ENCODE measurements around the gene EHF. TPM values are rescaled to one million over a fixed set of nuclear protein-coding genes. Genes with fewer than 3 reads are reported as not detected.

Gene EHF
- total RNA-seq, 2 donors from 2014 or later, result 0.22 TPM; not detected in 1

- Mint-ChIP-seq H3K36me3 (ENCODE audit: low read depth) (no peaks in the 10 kb centered on the region), H3K27me3 (ENCODE audit: insufficient read depth) (no peaks in the 10 kb centered on the region), H3K4me3 (no peak overlapping the region), H3K4me1 (peaks cover 51% of the 10 kb centered on the region), H3K27ac (no peak overlapping the region), H3K9me3 (no peaks in the 10 kb centered on the region)
- H3K36me3 ChIP-seq (ENCODE audit: control insufficient read depth, insufficient read depth, low read length), result no peaks in the 10 kb centered on the region
- no peak overlapping the region for H3K9ac ChIP-seq (ENCODE audit: extremely low read depth, low read length, poor library complexity, severe bottlenecking)
- peaks cover 17% of the 10 kb centered on the region for H3K4me1 ChIP-seq (ENCODE audit: control insufficient read depth, insufficient read depth, low read length)
- no peaks in the 10 kb centered on the region for H3K27me3 ChIP-seq (ENCODE audit: control insufficient read depth, insufficient read depth, low read length, poor library complexity, severe bottlenecking)
- DNase-seq, result no peak
- TF ChIP-seq CTCF (conservative IDR thresholded peaks at IDR 0.05), result no peak
- H3K27ac ChIP-seq (ENCODE audit: low read depth, low read length), result no peak overlapping the region
- no peaks in the 10 kb centered on the region for H3K9me3 ChIP-seq (ENCODE audit: control insufficient read depth, low read length)
- no peak overlapping the region for H3K4me3 ChIP-seq (ENCODE audit: low read length)
These were observed 12.7 kb downstream of the EHF start for GRCh38 chr11:34633640-34633989.

- H3K4me3 ChIP-seq (ENCODE audit: low read length), result no peak overlapping the region
- no peak overlapping the region for H3K27ac ChIP-seq (ENCODE audit: low read depth, low read length)
- H3K4me3 Mint-ChIP-seq, result no peak overlapping the region
- peak; percentile 58 for DNase-seq
- no peaks in the 10 kb centered on the region for H3K36me3 ChIP-seq (ENCODE audit: control insufficient read depth, insufficient read depth, low read length)
- H3K27ac Mint-ChIP-seq, result no peak overlapping the region
- no peaks in the 10 kb centered on the region for H3K27me3 Mint-ChIP-seq (ENCODE audit: insufficient read depth)
- H3K4me1 ChIP-seq (ENCODE audit: control insufficient read depth, insufficient read depth, low read length), result peaks cover 17% of the 10 kb centered on the region
- peaks cover 49% of the 10 kb centered on the region for H3K4me1 Mint-ChIP-seq
- H3K27me3 ChIP-seq (ENCODE audit: control insufficient read depth, insufficient read depth, low read length, poor library complexity, severe bottlenecking), result no peaks in the 10 kb centered on the region
- peak; percentile 59 for TF ChIP-seq CTCF (conservative IDR thresholded peaks at IDR 0.05)
- H3K9me3 ChIP-seq (ENCODE audit: control insufficient read depth, low read length), result no peaks in the 10 kb centered on the region
- 91 to 93% methylated on average over 2 to 4 of the region's 5 CpGs for WGBS, 2 experiments (ENCODE audit: insufficient coverage in 1 of 2, insufficient read length in 1 of 2)
- no peaks in the 10 kb centered on the region for H3K36me3 Mint-ChIP-seq (ENCODE audit: low read depth)
- H3K9me3 Mint-ChIP-seq, result no peaks in the 10 kb centered on the region
- H3K9ac ChIP-seq (ENCODE audit: extremely low read depth, low read length, poor library complexity, severe bottlenecking), result no peak overlapping the region
These were observed 13.2 kb downstream of the EHF start for GRCh38 chr11:34633990-34634693.

GRCh38 chr11:34634694-34635062 lies 13.8 kb downstream of the EHF start:
- H3K4me1 ChIP-seq (ENCODE audit: control insufficient read depth, insufficient read depth, low read length), result peaks cover 20% of the 10 kb centered on the region
- DNase-seq, result no peak
- no peak overlapping the region for H3K4me3 ChIP-seq (ENCODE audit: low read length)
- no peaks in the 10 kb centered on the region for H3K27me3 Mint-ChIP-seq (ENCODE audit: insufficient read depth)
- no peak overlapping the region for H3K27ac Mint-ChIP-seq
- no peaks in the 10 kb centered on the region for H3K36me3 Mint-ChIP-seq (ENCODE audit: low read depth)
- no peak for TF ChIP-seq CTCF (conservative IDR thresholded peaks at IDR 0.05)
- peaks cover 48% of the 10 kb centered on the region for H3K4me1 Mint-ChIP-seq
- no peak overlapping the region for H3K4me3 Mint-ChIP-seq
- no peaks in the 10 kb centered on the region for H3K9me3 ChIP-seq (ENCODE audit: control insufficient read depth, low read length)
- no peaks in the 10 kb centered on the region for H3K9me3 Mint-ChIP-seq
- no peak overlapping the region for H3K27ac ChIP-seq (ENCODE audit: low read depth, low read length)
- H3K36me3 ChIP-seq (ENCODE audit: control insufficient read depth, insufficient read depth, low read length), result no peaks in the 10 kb centered on the region
- 95 to 100% methylated on average over 1 of the region's 2 CpGs for WGBS, 2 experiments (ENCODE audit: insufficient coverage in 1 of 2, insufficient read length in 1 of 2)
- no peak overlapping the region for H3K9ac ChIP-seq (ENCODE audit: extremely low read depth, low read length, poor library complexity, severe bottlenecking)
- no peaks in the 10 kb centered on the region for H3K27me3 ChIP-seq (ENCODE audit: control insufficient read depth, insufficient read depth, low read length, poor library complexity, severe bottlenecking)
